Fibroblast of the conjunctiva (primary cell): ENCODE results near the gene FAM53B.

Experiments
- DNase-seq: peaks from one replicate; pipeline ENCODE4 v3.0.0-alpha.2; 2010; ENCODE audit warnings: low read depth

The FAM53B gene

GRCh38 chr10:124645467-124646095, 98.6 kb downstream of the FAM53B start:
- DNase-seq: no peak

GRCh38 chr10:124644771-124645415, 99.3 kb downstream of the FAM53B start:
- DNase-seq: no peak

GRCh38 chr10:124644236-124644635, 99.9 kb downstream of the FAM53B start:
- no peak for DNase-seq

GRCh38 chr10:124643330-124644009, 100.7 kb downstream of the FAM53B start:
- no peak for DNase-seq

GRCh38 chr10:124642088-124642710, 102.0 kb downstream of the FAM53B start:
- no peak for DNase-seq

- DNase-seq: peak; percentile 24
Observed at GRCh38 chr10:124641282-124642087, 102.7 kb downstream of the FAM53B start.

- no peak for DNase-seq
Observed at GRCh38 chr10:124640538-124641231, 103.5 kb downstream of the FAM53B start.

- DNase-seq: no peak
Observed at GRCh38 chr10:124640056-124640455, 104.1 kb downstream of the FAM53B start.

- no peak for DNase-seq
Observed at GRCh38 chr10:124639646-124640045, 104.5 kb downstream of the FAM53B start.

GRCh38 chr10:124639206-124639605, 105.0 kb downstream of the FAM53B start:
- no peak for DNase-seq

- no peak for DNase-seq
Observed at GRCh38 chr10:124637746-124638145, 106.4 kb downstream of the FAM53B start.

GRCh38 chr10:124637091-124637700, 107.0 kb downstream of the FAM53B start:
- no peak for DNase-seq

- no peak for DNase-seq
Observed at GRCh38 chr10:124636271-124636995, 107.7 kb downstream of the FAM53B start.

- no peak for DNase-seq
Observed at GRCh38 chr10:124632566-124632965, 111.6 kb downstream of the FAM53B start.

GRCh38 chr10:124632064-124632531, 112.1 kb downstream of the FAM53B start:
- no peak for DNase-seq

- no peak for DNase-seq
Observed at GRCh38 chr10:124630551-124630950, 113.6 kb downstream of the FAM53B start.

GRCh38 chr10:124629842-124630241, 114.3 kb downstream of the FAM53B start:
- DNase-seq: no peak

- no peak for DNase-seq
Observed at GRCh38 chr10:124629415-124629814, 114.8 kb downstream of the FAM53B start.

- DNase-seq: no peak
Observed at GRCh38 chr10:124628676-124629021, 115.5 kb downstream of the FAM53B start.
